SK-N-SH (cell line): ENCODE data around the gene CPPED1.

ENCODE experiments used
- CHD2 ChIP-seq: fragments of 150-350 bp; IDR thresholded peaks from 2 replicates; pipeline ENCODE4 v1.6.1; 2018; ENCODE audit warnings: low read length; ENCODE audit not compliant: partially characterized antibody
- CTCF ChIP-seq: fragments of 200-600 bp; sonication (generic); IDR thresholded peaks from 2 replicates; pipeline ENCODE4 v1.6.1; 2017; ENCODE audit warnings: antibody characterized with exemption, mild to moderate bottlenecking, moderate library complexity
- EP300 ChIP-seq, 2 experiments: IDR thresholded peaks; 2 replicates each; pipeline versions ENCODE4 v1.4.0 to v1.6.1; 2012; ENCODE audit warnings: borderline replicate concordance in 1 of 2, low read depth in 1 of 2, low read length in 1 of 2
- POLR2AphosphoS5 ChIP-seq: IDR thresholded peaks from 2 replicates; pipeline ENCODE4 v1.6.1; 2012; ENCODE audit warnings: low read depth, low read length
- RAD21 ChIP-seq: IDR thresholded peaks from 2 replicates; pipeline ENCODE4 v1.6.1; 2012; ENCODE audit warnings: mild to moderate bottlenecking, low read length
- RCOR1 ChIP-seq: fragments of 150-350 bp; IDR thresholded peaks from 2 replicates; pipeline ENCODE4 v1.6.1; 2017; ENCODE audit warnings: antibody characterized with exemption, low read length
- TEAD4 ChIP-seq: IDR thresholded peaks from 2 replicates; pipeline ENCODE4 v1.4.0; 2012; ENCODE audit warnings: mild to moderate bottlenecking, borderline replicate concordance; ENCODE audit not compliant: insufficient read depth
- USF1 ChIP-seq: IDR thresholded peaks from 2 replicates; pipeline ENCODE4 v1.4.0; 2012; ENCODE audit warnings: low read depth, borderline replicate concordance

- no peak for TF ChIP-seq CTCF
- no peak for TF ChIP-seq POLR2AphosphoS5
- no peak for TF ChIP-seq RCOR1
- no peak for TF ChIP-seq EP300 (IDR thresholded peaks at IDR 0.05; ENCODE audit: borderline replicate concordance in 1 of 2, low read depth in 1 of 2, low read length in 1 of 2)
- no peak for TF ChIP-seq RAD21
- TF ChIP-seq USF1: no peak
- no peak for TF ChIP-seq CHD2
- no peak for TF ChIP-seq TEAD4
Observed at GRCh38 chr16:12798171-12798570, 5.5 kb downstream of the CPPED1 start.
